ENCODE measurements around the gene CHKA. TPM values are rescaled to one million over a fixed set of nuclear protein-coding genes. Genes with fewer than 3 reads are reported as not detected.

The CHKA gene
- total and polyA plus RNA-seq, 2 donors (not counting 3 experiments of a cell fraction or from before 2014, with no cell fraction given), result 21.4 to 25.1 TPM

GRCh38 chr11:68148071-68148805 is 27.1 kb upstream of the CHKA start:
- Histone ChIP-seq H3K79me2 (ENCODE audit: control insufficient read depth, insufficient read depth, low read length) (no peaks in the 10 kb centered on the region), H3K27me3 (ENCODE audit: control insufficient read depth in 2 of 2, insufficient read depth in 2 of 2, low read length in 2 of 2) (no peaks in the 10 kb centered on the region), H2AFZ (ENCODE audit: low read depth, low read length) (no peak overlapping the region), H3K4me1 (ENCODE audit: control insufficient read depth, extremely low read depth, insufficient read depth, low read length) (peaks cover 21% of the 10 kb centered on the region), H3K9ac (replicated peaks; ENCODE audit: extremely low read depth, insufficient read depth, low read length) (no peak overlapping the region), H3K27ac (ENCODE audit: insufficient read depth, low read depth, low read length) (no peak overlapping the region), H3K9me1 (replicated peaks; ENCODE audit: control insufficient read depth, extremely low read depth, insufficient read depth, low read length) (no peaks in the 10 kb centered on the region), H3K4me3 (replicated peaks in 1 of 3; ENCODE audit: insufficient read depth in 1 of 3, low read depth in 1 of 3, low read length in 3 of 3) (no peak overlapping the region), H3K36me3 (ENCODE audit: control insufficient read depth in 2 of 2, extremely low read depth in 1 of 2, insufficient read depth in 2 of 2, low read length in 2 of 2) (no peaks in the 10 kb centered on the region), H3K4me2 (ENCODE audit: insufficient read depth, low read length) (no peak overlapping the region), H4K20me1 (replicated peaks; ENCODE audit: control insufficient read depth, extremely low read depth, insufficient read depth, low read length) (no peaks in the 10 kb centered on the region), H3K9me3 (replicated peaks; ENCODE audit: control insufficient read depth, insufficient read depth, low read length) (no peaks in the 10 kb centered on the region)
- intact Hi-C loops (cut with micrococcal nuclease), result no loop called here
- TF ChIP-seq MAX (IDR thresholded peaks at IDR 0.05; ENCODE audit: insufficient read depth, insufficient read length), result no peak
- TF ChIP-seq GATA2 (IDR thresholded peaks at IDR 0.05; ENCODE audit: insufficient read depth, insufficient read length, low read depth, low read length), result no peak
- no peak for TF ChIP-seq MYC (IDR thresholded peaks at IDR 0.05; ENCODE audit: low read depth, low read length)
- no peak for TF ChIP-seq POLR2A (IDR thresholded peaks at IDR 0.05; ENCODE audit: low read depth, low read length)
- ChIA-PET CTCF (interaction anchor here (1.4 kb wide), 1 partner anchor 61 kb away, joined by 3 read pairs; no protein-coding TSS in a partner anchor), POLR2A (no interaction called here)
- dilution Hi-C loops (cut with MboI; ENCODE audit: extremely low pct_ligation_motif_present, low sequenced_read_pairs), result no loop called here
- BruUV-seq (replicated peaks), result no TSS peak
- FAIRE-seq (no peak), DNase-seq (ENCODE audit: low read depth, low spot score) (no peak)

GRCh38 chr11:68146704-68147474 is 25.7 kb upstream of the CHKA start:
- H2AFZ ChIP-seq (ENCODE audit: low read depth, low read length), result peak overlapping the region; percentile 59
- no peaks in the 10 kb centered on the region for H3K9me1 ChIP-seq (replicated peaks; ENCODE audit: control insufficient read depth, extremely low read depth, insufficient read depth, low read length)
- H3K9ac ChIP-seq (replicated peaks; ENCODE audit: extremely low read depth, insufficient read depth, low read length), result no peak overlapping the region
- dilution Hi-C loops (cut with MboI; ENCODE audit: extremely low pct_ligation_motif_present, low sequenced_read_pairs) (no loop called here), intact Hi-C loops (cut with micrococcal nuclease) (no loop called here)
- no peaks in the 10 kb centered on the region for H3K27me3 ChIP-seq (ENCODE audit: control insufficient read depth in 2 of 2, insufficient read depth in 2 of 2, low read length in 2 of 2)
- H3K4me1 ChIP-seq (ENCODE audit: control insufficient read depth, extremely low read depth, insufficient read depth, low read length), result peaks cover 21% of the 10 kb centered on the region
- H3K79me2 ChIP-seq (ENCODE audit: control insufficient read depth, insufficient read depth, low read length), result no peaks in the 10 kb centered on the region
- BruUV-seq (replicated peaks), result no TSS peak
- no peaks in the 10 kb centered on the region for H4K20me1 ChIP-seq (replicated peaks; ENCODE audit: control insufficient read depth, extremely low read depth, insufficient read depth, low read length)
- POLR2A ChIA-PET, result no interaction called here
- DNase-seq (ENCODE audit: low read depth, low spot score) (peak; percentile 52), FAIRE-seq (peak; percentile 78)
- TF ChIP-seq MAX (IDR thresholded peaks at IDR 0.05; ENCODE audit: insufficient read depth, insufficient read length) (peak; percentile 56), POLR2AphosphoS5 (IDR thresholded peaks at IDR 0.05; ENCODE audit: insufficient read depth, low read depth, low read length) (no peak)
- H3K9me3 ChIP-seq (replicated peaks; ENCODE audit: control insufficient read depth, insufficient read depth, low read length), result no peaks in the 10 kb centered on the region
- H3K4me2 ChIP-seq (ENCODE audit: insufficient read depth, low read length), result no peak overlapping the region
- no peaks in the 10 kb centered on the region for H3K36me3 ChIP-seq (ENCODE audit: control insufficient read depth in 2 of 2, extremely low read depth in 1 of 2, insufficient read depth in 2 of 2, low read length in 2 of 2)
- no peak overlapping the region for H3K4me3 ChIP-seq (replicated peaks in 1 of 3; ENCODE audit: insufficient read depth in 1 of 3, low read depth in 1 of 3, low read length in 3 of 3)
- no peak overlapping the region for H3K27ac ChIP-seq (ENCODE audit: insufficient read depth, low read depth, low read length)
- CTCF ChIA-PET, result interaction anchor here (0.7 to 0.9 kb wide), 2 partner anchors 11 to 81 kb away, joined by 3 to 4 read pairs; no protein-coding TSS in a partner anchor

All from endothelial cell of umbilical vein (primary cell).